ENCODE results near the gene CCDC47. TPM values are rescaled to one million over a fixed set of nuclear protein-coding genes. Genes with fewer than 3 reads are reported as not detected.
"Not testable (repeated sequence)": the region's sequence is repeated elsewhere in the genome, so short reads cannot be mapped to it uniquely, and the experiment has no call there.

CCDC47 gene
- total and polyA plus RNA-seq, 2 of the 13 experiments (the other 11 are each of a cell fraction or from before 2014, with no cell fraction given), result 59.3 to 99.5 TPM

DNA sequence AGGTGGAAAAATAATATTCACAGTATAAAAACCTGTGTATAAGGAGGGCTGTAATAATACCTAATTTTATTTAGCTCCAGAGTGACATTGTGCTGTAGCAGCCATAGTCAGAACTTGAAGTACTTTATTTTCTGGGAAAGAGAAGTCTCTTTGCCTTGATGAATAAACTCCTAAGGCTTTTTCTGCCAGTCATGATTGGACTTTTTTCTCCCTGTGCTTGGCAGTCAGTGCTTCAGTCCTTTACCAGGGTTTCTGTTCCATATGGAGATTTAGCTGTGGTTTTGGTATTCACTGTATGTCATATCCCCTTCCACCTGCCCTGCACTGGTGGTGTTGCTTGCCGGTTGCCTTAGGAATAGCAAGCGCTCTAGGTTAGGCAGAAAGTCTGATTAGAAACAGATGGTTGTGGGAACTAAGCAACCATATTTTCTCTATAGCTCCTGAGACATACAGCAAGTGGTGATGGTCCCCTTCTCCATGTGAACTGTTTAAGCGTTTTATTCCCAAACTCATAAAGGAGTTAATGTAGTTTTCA, 25.2 kb upstream of the CCDC47 start:
- in situ Hi-C loops (cut with HindIII; ENCODE audit: extremely low pct_ligation_motif_present, low pct_unique_long_range_greater_than_20kb) (no loop called here), intact Hi-C loops (cut with micrococcal nuclease; ENCODE audit: unreplicated experiment) (no loop called here)
- Histone ChIP-seq H4K20me1 (ENCODE audit: insufficient read depth, low read length) (peaks cover 4% of the 10 kb centered on the region; the same call in 1 of the 2 replicates), H3K9ac (ENCODE audit: insufficient read depth, low read depth, low read length) (no peak overlapping the region), H3K36me3 (replicated peaks in 1 of 2; ENCODE audit: control insufficient read depth in 1 of 2, insufficient read depth in 2 of 2, low read length in 2 of 2) (peaks cover 48 to 97% of the 10 kb centered on the region in 2 experiments), H3K27me3 (ENCODE audit: control insufficient read depth in 1 of 2, insufficient read depth in 2 of 2, low read length in 2 of 2) (no peaks in the 10 kb centered on the region), H3K4me1 (ENCODE audit: insufficient read depth, low read length) (no peaks in the 10 kb centered on the region), H3K27ac (ENCODE audit: extremely low read length, insufficient read depth, low read length) (no peak overlapping the region), H3K4me2 (ENCODE audit: low read depth, low read length) (no peak overlapping the region), H3K4me3 (replicated peaks in 1 of 3; ENCODE audit: insufficient read depth in 1 of 3, low read depth in 2 of 3, low read length in 3 of 3) (no peak overlapping the region), H2AFZ (ENCODE audit: low read length) (no peak overlapping the region), H3K9me3 (ENCODE audit: low read length) (no peaks in the 10 kb centered on the region), H3K79me2 (ENCODE audit: insufficient read depth, low read length) (peaks cover 6% of the 10 kb centered on the region)
- FAIRE-seq, result no peak
- no peak for DNase-seq (ENCODE audit: low spot score)
- ATAC-seq, result peak; percentile 51
- TF ChIP-seq DR1 (CRISPR knock-in tag; IDR thresholded peaks at IDR 0.05) (no peak), ZFP41 (CRISPR knock-in tag; IDR thresholded peaks at IDR 0.05; ENCODE audit: borderline replicate concordance) (no peak), NFE2L2 (IDR thresholded peaks at IDR 0.05; ENCODE audit: low read length) (peak; percentile 56), BCL6 (CRISPR knock-in tag; IDR thresholded peaks at IDR 0.05) (no peak), MXI1 (IDR thresholded peaks at IDR 0.05; ENCODE audit: borderline replicate concordance, low read depth, low read length) (no peak), RBM22 (optimal IDR thresholded peaks at IDR 0.05; ENCODE audit: low read length) (peak; percentile 13), ZKSCAN1 (IDR thresholded peaks at IDR 0.05; ENCODE audit: low read length) (no peak), ELF1 (CRISPR knock-in tag; IDR thresholded peaks at IDR 0.05) (no peak), KLF11 (CRISPR knock-in tag; IDR thresholded peaks at IDR 0.05) (no peak), ZNF572 (CRISPR knock-in tag; IDR thresholded peaks at IDR 0.05) (no peak), SMARCC2 (IDR thresholded peaks at IDR 0.05) (no peak), ZNF317 (CRISPR knock-in tag; IDR thresholded peaks at IDR 0.05) (no peak), GLI4 (CRISPR knock-in tag; IDR thresholded peaks at IDR 0.05; ENCODE audit: borderline replicate concordance) (no peak), FOXK2 (IDR thresholded peaks at IDR 0.05) (no peak), FOXP1 (IDR thresholded peaks at IDR 0.05) (no peak), FOXP1 (CRISPR knock-in tag; IDR thresholded peaks at IDR 0.05) (no peak), SP1 (IDR thresholded peaks at IDR 0.05) (no peak), SP1 (CRISPR knock-in tag; IDR thresholded peaks at IDR 0.05) (no peak)
- WGBS (ENCODE audit: low lambda C conversion rate), result 85% methylated on average over 3 of the region's 3 CpGs
- ChIA-PET POLR2A (interaction anchor here (1.2 to 2.2 kb wide), 2 partner anchors 11 to 25 kb away, joined by 3 to 10 read pairs; partner anchors contain the start of genes CCDC47 and DDX42), CTCF (ENCODE audit: low intra/inter-chr PET ratio, low total read pairs) (no interaction called here)
- BruUV-seq (replicated peaks), result no TSS peak

DNA sequence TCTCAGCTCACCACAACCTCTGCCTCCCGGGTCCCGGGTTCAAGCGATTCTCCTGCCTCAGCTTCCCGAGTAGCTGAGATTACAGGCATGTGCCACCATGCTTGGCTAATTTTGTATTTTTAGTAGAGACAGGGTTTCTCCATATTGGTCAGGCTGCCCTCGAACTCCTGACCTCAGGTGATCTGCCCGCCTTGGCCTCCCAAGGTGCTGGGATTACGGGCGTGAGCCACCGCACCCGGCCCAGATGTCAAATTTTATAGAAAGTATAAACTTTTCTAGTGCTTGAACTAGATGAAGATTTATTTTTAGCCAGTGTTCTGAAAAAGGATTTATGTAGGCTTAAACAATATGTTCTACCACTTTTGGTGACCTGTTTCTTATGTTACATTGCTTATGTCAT, 23.0 kb upstream of the CCDC47 start:
- DNase-seq (ENCODE audit: low spot score); H3K27ac ChIP-seq (ENCODE audit: extremely low read length, insufficient read depth, low read length); H3K4me1 ChIP-seq (ENCODE audit: insufficient read depth, low read length); H3K4me2 ChIP-seq (ENCODE audit: low read depth, low read length); intact Hi-C loops (cut with micrococcal nuclease; ENCODE audit: unreplicated experiment); H3K27me3 ChIP-seq (ENCODE audit: control insufficient read depth in 1 of 2, insufficient read depth in 2 of 2, low read length in 2 of 2); H3K9ac ChIP-seq (ENCODE audit: insufficient read depth, low read depth, low read length); in situ Hi-C loops (cut with HindIII; ENCODE audit: extremely low pct_ligation_motif_present, low pct_unique_long_range_greater_than_20kb); BruUV-seq (replicated peaks); H3K9me3 ChIP-seq (ENCODE audit: low read length); H3K79me2 ChIP-seq (ENCODE audit: insufficient read depth, low read length); FAIRE-seq; CTCF ChIA-PET (ENCODE audit: low intra/inter-chr PET ratio, low total read pairs); H4K20me1 ChIP-seq (ENCODE audit: insufficient read depth, low read length); H3K4me3 ChIP-seq (replicated peaks in 1 of 3; ENCODE audit: insufficient read depth in 1 of 3, low read depth in 2 of 3, low read length in 3 of 3); H2AFZ ChIP-seq (ENCODE audit: low read length); ATAC-seq: not testable (repeated sequence)
- H3K36me3 ChIP-seq (replicated peaks in 1 of 2; ENCODE audit: control insufficient read depth in 1 of 2, insufficient read depth in 2 of 2, low read length in 2 of 2), result peaks cover 50 to 97% of the 10 kb centered on the region in 2 experiments
- 98% methylated on average over 10 of the region's 10 CpGs for WGBS (ENCODE audit: low lambda C conversion rate)
- POLR2A ChIA-PET, result interaction anchor here (0.7 kb wide), 1 partner anchor 23 kb away, joined by 3 read pairs; the partner anchor contains the start of gene CCDC47
